ENCODE data around the gene LRIG1.

Gene LRIG1

DNA sequence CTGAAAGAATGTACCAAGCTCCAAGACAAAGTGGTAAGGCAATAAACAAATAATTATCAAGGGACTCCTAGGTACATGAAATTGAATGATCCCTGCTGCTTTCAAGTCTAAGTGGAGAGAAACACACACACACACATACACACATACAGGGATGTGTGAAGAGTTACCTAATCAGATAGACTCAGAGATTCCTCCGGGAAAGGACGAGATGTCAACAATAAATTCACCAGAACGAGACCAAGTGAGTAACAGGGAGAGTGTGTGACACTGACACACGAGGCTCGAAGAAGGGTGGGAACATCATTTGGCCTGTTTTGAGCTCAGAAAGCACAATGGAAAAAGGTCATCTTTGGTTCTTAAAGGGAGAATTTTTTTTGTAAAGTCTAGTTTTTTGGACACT, 13.4 kb downstream of the LRIG1 start:
- H3K4me3 Mint-ChIP-seq: no peak overlapping the region
- DNase-seq (ENCODE audit: low spot score): no peak

DNA sequence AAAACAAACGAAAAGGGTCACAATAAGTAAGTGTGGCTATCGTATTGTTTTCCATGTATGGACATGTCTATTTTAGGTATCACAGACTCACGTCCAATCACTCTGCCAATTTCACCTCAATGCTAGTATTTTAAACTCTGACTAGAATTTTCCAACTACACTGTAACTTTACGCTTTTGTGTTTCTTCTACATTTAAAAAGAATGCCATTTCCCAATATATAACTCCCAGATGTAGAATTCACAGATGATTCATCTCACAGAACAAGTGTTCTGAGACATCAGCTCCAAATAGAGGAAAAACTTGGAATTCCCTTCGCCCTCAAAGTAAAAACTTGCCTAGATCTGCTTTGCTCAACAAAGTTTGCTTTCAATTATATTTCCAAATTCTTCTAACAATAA, 14.2 kb downstream of the LRIG1 start:
- peaks cover 82% of the 10 kb centered on the region for H3K4me1 Mint-ChIP-seq (ENCODE audit: low read depth)
- no peaks in the 10 kb centered on the region for H3K9me3 Mint-ChIP-seq
- DNase-seq (ENCODE audit: low spot score): no peak
- H3K27ac Mint-ChIP-seq: no peak overlapping the region
- H3K36me3 Mint-ChIP-seq (ENCODE audit: low read depth): peaks cover 24% of the 10 kb centered on the region
- no peaks in the 10 kb centered on the region for H3K27me3 Mint-ChIP-seq (ENCODE audit: low read depth)
- peak overlapping the region; percentile 24 for H3K4me3 Mint-ChIP-seq

More for the DNA sequence above, 13.4 kb downstream of the LRIG1 start:
- Mint-ChIP-seq H3K27ac (no peak overlapping the region), H3K4me1 (ENCODE audit: low read depth) (peaks cover 83% of the 10 kb centered on the region), H3K27me3 (ENCODE audit: low read depth) (no peaks in the 10 kb centered on the region), H3K9me3 (no peaks in the 10 kb centered on the region), H3K36me3 (ENCODE audit: low read depth) (peaks cover 29% of the 10 kb centered on the region)

DNA sequence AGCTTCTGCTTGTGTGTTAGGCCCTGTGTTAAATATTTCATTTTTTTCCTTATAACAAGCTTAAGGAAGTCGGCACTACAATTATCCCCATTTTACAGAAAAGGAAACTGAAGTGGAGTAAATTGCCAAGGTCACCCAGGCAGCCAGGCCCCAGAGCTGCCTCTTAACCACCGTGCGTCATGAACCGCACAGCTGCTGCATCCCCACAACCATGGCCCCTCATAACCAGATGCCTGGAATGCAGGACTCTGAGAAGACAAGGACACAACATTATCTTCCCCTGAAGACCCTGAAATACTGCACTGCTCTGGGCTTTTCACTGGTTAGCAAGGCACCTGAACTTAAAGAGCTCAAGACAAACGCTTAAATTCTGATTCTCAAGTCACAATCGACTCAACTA, 14.6 kb downstream of the LRIG1 start:
- H3K4me3 Mint-ChIP-seq: no peak overlapping the region
- peaks cover 24% of the 10 kb centered on the region for H3K36me3 Mint-ChIP-seq (ENCODE audit: low read depth)
- peaks cover 83% of the 10 kb centered on the region for H3K4me1 Mint-ChIP-seq (ENCODE audit: low read depth)
- H3K27me3 Mint-ChIP-seq (ENCODE audit: low read depth): no peaks in the 10 kb centered on the region
- H3K27ac Mint-ChIP-seq: no peak overlapping the region
- no peaks in the 10 kb centered on the region for H3K9me3 Mint-ChIP-seq
- DNase-seq (ENCODE audit: low spot score): no peak

DNA sequence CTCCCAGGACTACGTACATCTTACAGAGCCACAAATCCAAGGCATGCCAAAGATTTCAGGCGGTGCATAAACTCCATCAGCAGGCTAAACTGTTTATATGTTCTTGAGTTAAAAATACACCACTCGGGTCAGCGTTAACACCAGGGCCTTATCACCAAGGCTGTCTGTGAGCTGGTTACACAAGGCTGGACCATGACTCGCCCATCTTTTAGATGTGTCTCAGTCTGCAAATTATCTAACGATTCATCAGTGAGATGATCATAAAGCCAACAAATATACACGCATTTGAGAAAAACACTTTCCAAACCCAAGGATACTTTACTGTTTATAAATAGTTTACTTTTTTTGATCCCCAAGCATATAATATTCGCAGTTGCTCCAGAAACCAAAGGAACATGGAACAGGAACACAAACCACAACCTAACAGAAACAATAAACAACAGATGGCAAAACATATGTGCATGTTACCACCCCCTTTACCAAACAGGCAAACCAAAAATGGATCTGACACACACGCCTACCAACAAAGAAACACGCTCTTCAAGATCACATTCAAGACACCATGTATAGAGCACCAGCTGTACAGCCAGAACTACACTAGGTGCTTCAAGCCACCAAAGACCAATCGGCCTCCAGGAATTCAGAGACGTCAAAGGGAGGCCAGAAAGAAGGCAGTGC, 15.4 kb downstream of the LRIG1 start:
- no peak overlapping the region for H3K4me3 Mint-ChIP-seq
- no peak overlapping the region for H3K27ac Mint-ChIP-seq
- H3K9me3 Mint-ChIP-seq: peaks cover 3% of the 10 kb centered on the region
- peaks cover 83% of the 10 kb centered on the region for H3K4me1 Mint-ChIP-seq (ENCODE audit: low read depth)
- H3K36me3 Mint-ChIP-seq (ENCODE audit: low read depth): peaks cover 27% of the 10 kb centered on the region
- H3K27me3 Mint-ChIP-seq (ENCODE audit: low read depth): no peaks in the 10 kb centered on the region
- DNase-seq (ENCODE audit: low spot score): no peak

DNA sequence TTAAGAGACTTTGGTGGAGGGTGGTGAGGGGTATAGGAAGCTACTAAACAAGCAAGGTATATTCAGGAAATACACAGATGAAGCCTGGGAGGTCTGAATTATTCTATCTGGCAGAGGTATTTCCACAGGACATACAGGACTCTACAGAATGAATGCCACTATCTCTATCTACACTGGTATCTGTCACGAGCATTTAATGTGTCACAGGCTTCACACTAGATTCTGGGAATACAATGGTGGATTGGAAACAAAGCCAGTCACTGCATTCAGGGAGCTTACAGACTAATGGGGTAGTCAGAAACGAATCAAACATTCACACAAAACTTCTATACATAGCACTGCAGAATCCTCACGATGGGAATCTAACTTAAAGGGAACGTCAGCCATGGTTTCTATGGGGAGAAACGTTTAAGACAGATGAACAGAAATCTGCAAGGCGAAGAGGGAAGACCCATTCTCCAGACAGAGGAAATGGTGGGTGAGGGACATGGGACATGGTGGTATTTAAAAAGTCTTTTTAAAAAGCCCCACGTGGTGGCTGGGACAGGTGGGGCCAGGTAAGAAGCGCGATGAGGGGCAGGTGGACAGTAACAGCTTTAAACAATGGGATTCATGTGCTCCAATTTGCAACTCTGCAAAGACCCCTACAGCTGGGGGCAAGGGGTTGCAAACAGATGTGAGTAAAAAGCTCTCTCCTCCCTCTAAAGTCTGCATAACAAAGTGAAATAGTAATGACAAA, 16.5 kb downstream of the LRIG1 start:
- H3K27me3 Mint-ChIP-seq (ENCODE audit: low read depth): no peaks in the 10 kb centered on the region
- no peak for DNase-seq (ENCODE audit: low spot score)
- peaks cover 82% of the 10 kb centered on the region for H3K4me1 Mint-ChIP-seq (ENCODE audit: low read depth)
- peaks cover 14% of the 10 kb centered on the region for H3K9me3 Mint-ChIP-seq
- peak overlapping the region; percentile 63 for H3K4me3 Mint-ChIP-seq
- peaks cover 34% of the 10 kb centered on the region for H3K36me3 Mint-ChIP-seq (ENCODE audit: low read depth)
- no peak overlapping the region for H3K27ac Mint-ChIP-seq

DNA sequence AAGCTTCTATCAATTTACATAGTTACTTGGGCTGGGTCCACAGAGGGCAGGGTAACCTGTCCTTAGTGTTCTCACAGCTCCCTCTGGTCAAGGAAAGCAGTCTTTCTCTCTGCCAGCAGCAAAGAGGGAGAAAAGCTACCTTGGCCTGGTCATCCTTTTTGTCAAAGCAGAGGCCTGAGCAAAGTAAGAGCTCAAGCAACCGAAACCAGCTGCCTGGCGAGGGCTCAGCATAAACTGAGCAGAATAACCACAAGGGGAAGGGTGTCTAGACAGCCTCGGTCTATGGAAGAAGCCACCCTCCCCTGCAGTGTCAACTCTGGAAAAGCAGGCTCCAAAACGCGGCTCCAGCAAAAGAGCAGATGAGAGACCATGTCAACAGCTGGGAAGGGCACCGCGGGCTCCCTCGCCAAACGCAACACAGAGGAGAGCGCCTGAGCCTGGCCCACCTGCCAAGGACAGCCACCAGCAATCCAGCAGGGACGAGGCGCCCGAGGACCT, 17.4 kb downstream of the LRIG1 start:
- Mint-ChIP-seq H3K4me1 (ENCODE audit: low read depth) (peaks cover 83% of the 10 kb centered on the region), H3K4me3 (peak overlapping the region; percentile 63), H3K27ac (no peak overlapping the region)

DNA sequence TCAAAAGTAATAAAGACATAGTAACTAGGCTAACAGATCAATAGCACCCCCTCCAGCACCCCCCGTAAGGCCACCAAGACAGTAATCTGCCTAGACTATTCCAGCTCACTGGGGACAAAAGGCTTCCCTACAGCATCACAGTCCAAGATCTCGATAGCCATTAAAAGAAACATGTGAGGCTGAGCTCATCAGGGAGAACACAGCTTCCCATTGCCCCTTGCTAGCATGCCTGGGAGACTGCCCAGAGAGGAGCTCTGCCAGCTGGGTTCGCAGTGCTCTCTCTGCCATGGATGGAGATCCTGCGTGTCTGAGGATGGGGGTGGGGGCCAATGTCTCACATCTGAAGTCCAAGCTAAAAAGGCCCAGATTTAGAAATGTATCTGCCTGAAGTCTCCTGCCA, 17.8 kb downstream of the LRIG1 start:
- Mint-ChIP-seq H3K4me1 (ENCODE audit: low read depth) (peaks cover 83% of the 10 kb centered on the region), H3K27me3 (ENCODE audit: low read depth) (no peaks in the 10 kb centered on the region), H3K9me3 (peaks cover 14% of the 10 kb centered on the region), H3K4me3 (peak overlapping the region; percentile 63), H3K27ac (peak overlapping the region; percentile 5), H3K36me3 (ENCODE audit: low read depth) (peaks cover 37% of the 10 kb centered on the region)
- no peak for DNase-seq (ENCODE audit: low spot score)

More for the DNA sequence above, 17.4 kb downstream of the LRIG1 start:
- peaks cover 14% of the 10 kb centered on the region for H3K9me3 Mint-ChIP-seq
- no peak for DNase-seq (ENCODE audit: low spot score)
- no peaks in the 10 kb centered on the region for H3K27me3 Mint-ChIP-seq (ENCODE audit: low read depth)
- peaks cover 37% of the 10 kb centered on the region for H3K36me3 Mint-ChIP-seq (ENCODE audit: low read depth)

DNA sequence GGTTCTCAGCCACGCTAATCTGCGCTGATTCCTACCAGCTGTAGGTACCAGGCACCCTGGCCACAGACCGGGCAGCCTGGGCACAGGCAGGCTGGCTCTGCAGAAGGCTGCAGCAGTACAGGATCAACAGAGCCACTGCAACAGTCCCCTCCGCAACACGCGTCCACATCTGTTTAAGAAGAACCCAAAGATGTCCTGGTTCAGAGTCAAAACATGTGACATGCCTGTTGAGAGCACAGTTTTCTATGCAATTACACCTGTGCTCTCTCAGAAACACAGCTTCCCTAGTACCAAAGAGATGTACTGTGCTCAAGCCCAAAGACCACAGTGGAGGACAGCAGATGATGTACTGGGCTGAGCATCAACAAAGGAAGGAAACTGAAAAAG, 18.8 kb downstream of the LRIG1 start:
- H3K4me1 Mint-ChIP-seq (ENCODE audit: low read depth): peaks cover 77% of the 10 kb centered on the region
- H3K27ac Mint-ChIP-seq: no peak overlapping the region
- H3K9me3 Mint-ChIP-seq: peaks cover 14% of the 10 kb centered on the region
- peaks cover 41% of the 10 kb centered on the region for H3K36me3 Mint-ChIP-seq (ENCODE audit: low read depth)
- peak overlapping the region; percentile 76 for H3K4me3 Mint-ChIP-seq
- H3K27me3 Mint-ChIP-seq (ENCODE audit: low read depth): no peaks in the 10 kb centered on the region
- no peak for DNase-seq (ENCODE audit: low spot score)

DNA sequence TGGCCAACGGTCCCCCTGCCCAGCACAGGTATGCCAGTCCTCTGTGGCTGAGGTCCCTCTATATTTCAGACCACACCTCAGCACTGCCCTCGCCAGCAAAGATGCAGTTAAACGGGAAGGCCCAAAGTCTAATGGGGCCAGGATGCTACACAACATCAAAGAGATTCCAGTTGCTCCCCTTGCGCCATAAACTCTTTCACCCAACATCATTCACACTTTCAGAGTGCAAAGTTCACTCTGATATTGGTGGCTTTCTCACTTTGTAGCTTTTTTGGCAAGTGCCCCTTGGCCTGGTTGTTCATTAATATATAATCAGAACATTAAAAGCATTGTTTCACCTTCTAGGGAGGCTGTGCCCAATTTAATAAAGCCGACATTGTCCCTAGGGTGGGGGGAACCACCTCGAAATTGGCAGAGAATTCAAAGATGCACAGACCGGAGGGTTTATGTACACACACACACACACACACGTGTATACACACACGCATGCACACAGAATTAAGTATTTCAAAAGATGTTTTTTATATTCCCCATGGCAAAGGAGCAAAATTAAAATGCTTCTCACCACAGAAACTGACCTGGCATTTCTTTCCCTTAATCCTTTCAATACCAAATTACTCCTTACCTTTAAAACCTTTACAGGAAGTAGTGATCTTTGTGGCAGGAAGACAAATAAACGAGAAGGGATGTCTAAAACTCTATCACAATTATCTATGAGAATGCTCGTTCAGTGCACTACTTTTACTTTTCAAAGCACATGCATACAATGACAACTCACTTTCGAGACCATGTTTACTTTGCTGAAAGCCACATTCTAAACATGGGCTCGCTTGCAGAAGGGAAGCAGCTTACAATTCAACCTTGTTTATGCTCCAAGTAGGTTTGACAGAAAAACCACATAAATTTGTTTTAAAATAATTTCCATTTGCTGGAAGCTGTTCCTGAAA, 19.5 kb downstream of the LRIG1 start:
- Mint-ChIP-seq H3K27me3 (ENCODE audit: low read depth) (no peaks in the 10 kb centered on the region), H3K36me3 (ENCODE audit: low read depth) (peaks cover 36% of the 10 kb centered on the region), H3K9me3 (peaks cover 14% of the 10 kb centered on the region), H3K27ac (peak overlapping the region; percentile 88), H3K4me1 (ENCODE audit: low read depth) (peaks cover 70% of the 10 kb centered on the region), H3K4me3 (peak overlapping the region; percentile 76)
- no peak for DNase-seq (ENCODE audit: low spot score)

DNA sequence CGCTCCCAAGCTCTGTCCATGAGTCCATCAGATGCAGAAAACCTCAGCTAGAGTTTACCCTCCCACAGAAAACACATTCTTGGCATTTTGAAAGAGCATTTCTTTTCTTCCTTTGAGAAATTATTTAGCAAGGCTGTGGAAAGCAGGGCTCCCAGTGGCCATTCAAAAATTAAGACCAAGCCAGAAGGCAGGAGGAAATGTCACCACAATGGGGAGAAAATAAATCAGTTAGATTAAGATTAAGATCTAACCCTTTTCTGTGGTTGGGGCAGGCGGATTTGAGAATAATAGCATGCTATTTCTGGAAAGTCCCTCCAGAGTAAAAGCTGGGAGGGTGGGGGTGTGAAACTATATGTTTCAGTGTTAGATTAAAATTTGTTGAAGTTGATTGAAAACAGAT, 20.2 kb downstream of the LRIG1 start:
- peaks cover 33% of the 10 kb centered on the region for H3K36me3 Mint-ChIP-seq (ENCODE audit: low read depth)

DNA sequence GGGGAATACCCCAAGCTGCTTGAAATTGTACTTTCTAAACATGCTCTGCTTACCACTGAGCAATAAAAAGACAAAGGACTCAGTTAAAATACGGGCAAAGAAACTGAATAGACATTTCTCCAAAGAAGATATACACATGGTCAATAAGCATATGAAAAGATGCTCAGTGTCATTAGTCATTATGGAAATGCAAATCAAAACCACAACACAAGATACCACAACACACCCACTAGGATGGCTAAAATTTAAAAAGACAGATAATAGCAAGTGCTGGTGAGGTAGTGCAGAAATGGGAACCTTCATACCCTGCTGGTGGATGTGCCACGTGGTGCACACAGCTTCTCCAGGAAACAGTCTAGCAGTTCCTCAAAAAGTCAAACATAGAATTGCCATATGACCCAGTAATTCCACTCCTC, 21.3 kb downstream of the LRIG1 start:
- H3K27me3 Mint-ChIP-seq (ENCODE audit: low read depth): no peaks in the 10 kb centered on the region
- H3K36me3 Mint-ChIP-seq (ENCODE audit: low read depth): peaks cover 27% of the 10 kb centered on the region
- peaks cover 58% of the 10 kb centered on the region for H3K4me1 Mint-ChIP-seq (ENCODE audit: low read depth)
- peak overlapping the region; percentile 16 for H3K4me3 Mint-ChIP-seq
- H3K9me3 Mint-ChIP-seq: peaks cover 14% of the 10 kb centered on the region
- no peak for DNase-seq (ENCODE audit: low spot score)
- H3K27ac Mint-ChIP-seq: no peak overlapping the region

More for the DNA sequence above, 20.2 kb downstream of the LRIG1 start:
- Mint-ChIP-seq H3K4me1 (ENCODE audit: low read depth) (peaks cover 65% of the 10 kb centered on the region), H3K4me3 (peak overlapping the region; percentile 76), H3K27me3 (ENCODE audit: low read depth) (no peaks in the 10 kb centered on the region), H3K9me3 (peaks cover 14% of the 10 kb centered on the region), H3K27ac (peak overlapping the region; percentile 88)
- peak; percentile 67 for DNase-seq (ENCODE audit: low spot score)

DNA sequence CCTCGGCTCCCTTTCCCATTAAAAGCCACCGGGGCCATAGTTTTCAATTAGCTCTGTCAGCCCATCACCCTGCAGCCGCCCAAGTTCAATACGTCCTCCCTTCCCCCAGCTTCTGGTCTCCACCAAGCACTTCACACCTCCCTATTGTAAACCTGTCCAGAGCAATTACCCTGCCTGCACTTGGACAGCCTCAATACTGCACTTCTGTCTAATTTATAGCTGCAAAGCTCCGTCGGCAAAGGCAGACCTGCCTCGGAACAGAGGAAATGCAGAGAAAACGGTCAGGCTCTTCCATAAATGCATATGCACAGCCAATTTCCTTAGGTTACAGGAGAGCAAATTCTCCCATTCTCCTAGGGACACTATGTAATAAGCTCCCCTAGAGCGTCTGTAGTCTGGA, 21.9 kb downstream of the LRIG1 start:
- Mint-ChIP-seq H3K36me3 (ENCODE audit: low read depth) (peaks cover 24% of the 10 kb centered on the region), H3K27ac (no peak overlapping the region), H3K27me3 (ENCODE audit: low read depth) (no peaks in the 10 kb centered on the region), H3K4me1 (ENCODE audit: low read depth) (peaks cover 56% of the 10 kb centered on the region), H3K4me3 (no peak overlapping the region), H3K9me3 (peaks cover 14% of the 10 kb centered on the region)
- no peak for DNase-seq (ENCODE audit: low spot score)

DNA sequence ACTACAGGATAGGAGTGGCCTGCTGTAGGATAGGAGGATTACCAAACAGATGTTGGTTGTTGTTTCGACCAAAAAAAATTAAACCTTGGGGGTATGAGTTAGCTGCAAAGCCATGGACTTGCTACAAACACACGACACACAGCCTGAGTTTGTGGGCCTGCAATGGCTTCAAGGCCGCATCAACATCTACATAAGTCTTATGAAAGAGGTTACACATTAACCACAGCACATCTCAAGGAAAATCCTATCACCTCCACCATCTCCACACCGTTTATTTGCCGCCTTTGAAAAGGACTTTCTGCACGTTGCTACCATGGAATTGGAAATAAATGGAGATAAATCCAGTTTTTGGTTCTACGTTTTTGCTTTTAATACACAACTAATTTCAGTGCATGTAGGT, 23.0 kb downstream of the LRIG1 start:
- no peaks in the 10 kb centered on the region for H3K27me3 Mint-ChIP-seq (ENCODE audit: low read depth)
- peaks cover 14% of the 10 kb centered on the region for H3K9me3 Mint-ChIP-seq
- DNase-seq (ENCODE audit: low spot score): no peak
- peaks cover 56% of the 10 kb centered on the region for H3K4me1 Mint-ChIP-seq (ENCODE audit: low read depth)
- no peak overlapping the region for H3K4me3 Mint-ChIP-seq
- no peak overlapping the region for H3K27ac Mint-ChIP-seq
- H3K36me3 Mint-ChIP-seq (ENCODE audit: low read depth): peaks cover 21% of the 10 kb centered on the region

Data from T-helper 2 cell treated with Interferon-gamma antibody and Interleukin-4, amounts not matched to agents 5 μg/mL and 100 μg/mL, for 36 hours (primary cell).